Mesothelial cell of epicardium (in vitro differentiated cells): ENCODE results near the gene ZNF581. TPM values are rescaled to one million over a fixed set of nuclear protein-coding genes. Genes with fewer than 3 reads are reported as not detected.

Experiments used
- DNase-seq, 2 experiments: peaks; one replicate each; pipeline ENCODE4 v3.0.0; 2021; ENCODE audit warnings: low spot score in 2 of 2; ENCODE audit not compliant: unreplicated experiment in 2 of 2
- H3K27ac Mint-ChIP-seq: 2 replicates; pipeline ENCODE4 v1.8.0; 2021; ENCODE audit warnings: mixed read lengths
- H3K27me3 Mint-ChIP-seq: 2 replicates; pipeline ENCODE4 v1.8.0; 2021; ENCODE audit warnings: low read depth, mixed read lengths
- H3K36me3 Mint-ChIP-seq: 2 replicates; pipeline ENCODE4 v1.8.0; 2021; ENCODE audit warnings: mixed read lengths
- H3K4me1 Mint-ChIP-seq: 2 replicates; pipeline ENCODE4 v1.8.0; 2021; ENCODE audit warnings: mixed read lengths
- H3K4me3 Mint-ChIP-seq: 2 replicates; pipeline ENCODE4 v1.8.0; 2021; ENCODE audit warnings: mild to moderate bottlenecking, moderate library complexity, mixed read lengths
- H3K9me3 Mint-ChIP-seq: 2 replicates; pipeline ENCODE4 v1.8.0; 2021; ENCODE audit warnings: mixed read lengths
- CTCF ChIP-seq: fragments of 200-600 bp; sonication (generic); IDR thresholded peaks from one replicate; pipeline ENCODE4 v1.5.0; 2021; ENCODE audit warnings: antibody characterized with exemption; ENCODE audit not compliant: unreplicated experiment
- total RNA-seq: library from RNA; stranded (reverse); gene quantifications from 3 replicates; pipeline ENCODE4 v1.2.1, GENCODE V29; 2021

ZNF581 gene
- total RNA-seq, 1 donor from 2014 or later: 42.6 TPM

GRCh38 chr19:55668603-55669348 is 25.3 kb downstream of the ZNF581 start:
- H3K4me1 Mint-ChIP-seq: peaks cover 8% of the 10 kb centered on the region
- H3K36me3 Mint-ChIP-seq: peaks cover 9% of the 10 kb centered on the region

GRCh38 chr19:55669418-55670279 is 26.2 kb downstream of the ZNF581 start:
- no peak overlapping the region for H3K4me3 Mint-ChIP-seq
- DNase-seq: no peak
- H3K27ac Mint-ChIP-seq: no peak overlapping the region
- H3K9me3 Mint-ChIP-seq: no peaks in the 10 kb centered on the region
- peaks cover 8% of the 10 kb centered on the region for H3K36me3 Mint-ChIP-seq
- H3K4me1 Mint-ChIP-seq: peaks cover 12% of the 10 kb centered on the region
- H3K27me3 Mint-ChIP-seq: no peaks in the 10 kb centered on the region
- no peak for TF ChIP-seq CTCF

More at GRCh38 chr19:55668603-55669348, 25.3 kb downstream of the ZNF581 start:
- Mint-ChIP-seq H3K9me3 (no peaks in the 10 kb centered on the region), H3K27ac (no peak overlapping the region), H3K27me3 (no peaks in the 10 kb centered on the region), H3K4me3 (no peak overlapping the region)
- DNase-seq: no peak
- TF ChIP-seq CTCF: no peak

GRCh38 chr19:55670280-55671053 is 27.0 kb downstream of the ZNF581 start:
- peaks cover 14% of the 10 kb centered on the region for H3K4me1 Mint-ChIP-seq
- no peaks in the 10 kb centered on the region for H3K27me3 Mint-ChIP-seq
- H3K27ac Mint-ChIP-seq: no peak overlapping the region
- peak in 1 of 2 experiments; percentile 60 for DNase-seq
- peaks cover 8% of the 10 kb centered on the region for H3K36me3 Mint-ChIP-seq
- no peak for TF ChIP-seq CTCF
- no peak overlapping the region for H3K4me3 Mint-ChIP-seq
- no peaks in the 10 kb centered on the region for H3K9me3 Mint-ChIP-seq

GRCh38 chr19:55671054-55671378 is 27.6 kb downstream of the ZNF581 start:
- Mint-ChIP-seq H3K27ac (peak overlapping the region; percentile 27), H3K4me1 (peaks cover 18% of the 10 kb centered on the region), H3K27me3 (no peaks in the 10 kb centered on the region), H3K9me3 (no peaks in the 10 kb centered on the region), H3K36me3 (peaks cover 7% of the 10 kb centered on the region), H3K4me3 (no peak overlapping the region)
- DNase-seq: no peak
- TF ChIP-seq CTCF: no peak

GRCh38 chr19:55672418-55672817 is 29.0 kb downstream of the ZNF581 start:
- H3K4me1 Mint-ChIP-seq: peaks cover 30% of the 10 kb centered on the region
- DNase-seq: no peak
- H3K36me3 Mint-ChIP-seq: peaks cover 6% of the 10 kb centered on the region
- peak overlapping the region; percentile 27 for H3K27ac Mint-ChIP-seq
- no peak for TF ChIP-seq CTCF
- H3K4me3 Mint-ChIP-seq: no peak overlapping the region
- H3K9me3 Mint-ChIP-seq: no peaks in the 10 kb centered on the region
- no peaks in the 10 kb centered on the region for H3K27me3 Mint-ChIP-seq
